Activated T-cell treated with anti-CD3 and anti-CD28 coated beads, Interleukin-2, amount 50 U/mL, for 48 hours (primary cell): ENCODE data around the gene CEP164.

Experiments used
- DNase-seq, 2 experiments: peaks; one replicate each; pipeline ENCODE4 v3.0.0-alpha.2; 2020

The CEP164 gene

DNA sequence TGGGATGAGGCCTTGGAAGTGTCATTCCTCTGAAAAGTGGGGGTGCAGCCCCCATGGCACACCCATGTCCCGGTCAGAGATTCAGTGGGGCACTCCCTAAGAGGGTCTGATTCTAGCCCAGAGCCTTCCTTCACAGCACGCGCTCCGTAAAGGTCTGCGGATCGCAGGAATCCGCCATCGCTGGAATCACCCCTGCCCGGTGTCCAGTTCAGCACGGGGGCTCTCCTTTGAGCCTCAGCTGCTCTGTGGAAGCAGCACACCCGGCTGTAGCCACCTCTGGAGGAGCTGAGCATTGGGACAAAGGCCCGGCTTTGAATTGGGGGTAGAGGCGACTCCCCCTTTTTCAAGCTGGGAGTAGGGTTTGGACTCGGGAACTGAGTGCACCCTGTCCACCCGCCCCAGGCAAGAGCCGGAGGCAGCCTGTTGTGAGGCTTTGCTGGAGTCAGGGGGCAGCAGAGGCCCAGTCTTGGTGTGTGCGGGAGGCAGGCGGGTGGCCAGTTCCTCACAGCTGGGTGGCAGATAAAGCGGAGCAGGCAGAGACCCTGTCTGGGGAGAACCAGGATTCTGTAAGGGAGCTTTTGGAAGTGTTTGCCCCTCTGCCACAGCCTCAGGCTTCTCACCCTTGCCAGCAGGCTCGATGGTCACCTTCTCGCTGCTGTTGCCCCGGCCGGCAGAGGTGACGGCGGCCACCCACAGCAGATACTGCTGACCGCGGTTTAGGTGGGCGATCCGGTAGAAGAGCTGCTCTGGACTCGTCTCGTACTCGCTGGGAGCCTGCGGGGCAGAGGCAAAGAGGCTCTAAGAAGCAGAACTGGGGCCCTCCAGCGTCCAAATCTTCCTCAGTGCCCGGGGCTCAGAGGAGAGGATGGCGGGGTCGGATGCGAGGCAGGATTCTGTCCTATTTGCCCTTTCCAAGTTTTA lies 115.9 kb downstream of the CEP164 start:
- peak; percentile 32 to 34 for DNase-seq

DNA sequence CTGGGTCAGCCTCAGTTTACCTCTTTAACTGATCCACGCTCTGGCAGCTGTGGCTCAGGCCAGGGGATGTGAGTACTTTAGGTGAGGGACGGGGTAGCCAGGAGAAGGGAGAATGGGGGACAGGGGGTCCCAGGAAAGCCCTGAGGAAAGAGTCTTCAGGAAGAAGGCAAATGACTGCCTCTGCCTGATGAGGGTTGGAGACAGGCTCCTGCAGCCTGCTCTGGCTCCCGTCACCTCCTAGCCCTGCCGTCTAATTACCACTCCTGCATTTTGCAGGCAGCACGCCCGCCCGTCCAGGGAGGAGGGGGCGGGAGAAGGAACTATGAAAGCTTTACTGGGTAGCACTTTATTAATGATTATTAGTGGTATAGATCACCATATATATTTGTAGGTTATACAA lies 116.6 kb downstream of the CEP164 start:
- DNase-seq: no peak

DNA sequence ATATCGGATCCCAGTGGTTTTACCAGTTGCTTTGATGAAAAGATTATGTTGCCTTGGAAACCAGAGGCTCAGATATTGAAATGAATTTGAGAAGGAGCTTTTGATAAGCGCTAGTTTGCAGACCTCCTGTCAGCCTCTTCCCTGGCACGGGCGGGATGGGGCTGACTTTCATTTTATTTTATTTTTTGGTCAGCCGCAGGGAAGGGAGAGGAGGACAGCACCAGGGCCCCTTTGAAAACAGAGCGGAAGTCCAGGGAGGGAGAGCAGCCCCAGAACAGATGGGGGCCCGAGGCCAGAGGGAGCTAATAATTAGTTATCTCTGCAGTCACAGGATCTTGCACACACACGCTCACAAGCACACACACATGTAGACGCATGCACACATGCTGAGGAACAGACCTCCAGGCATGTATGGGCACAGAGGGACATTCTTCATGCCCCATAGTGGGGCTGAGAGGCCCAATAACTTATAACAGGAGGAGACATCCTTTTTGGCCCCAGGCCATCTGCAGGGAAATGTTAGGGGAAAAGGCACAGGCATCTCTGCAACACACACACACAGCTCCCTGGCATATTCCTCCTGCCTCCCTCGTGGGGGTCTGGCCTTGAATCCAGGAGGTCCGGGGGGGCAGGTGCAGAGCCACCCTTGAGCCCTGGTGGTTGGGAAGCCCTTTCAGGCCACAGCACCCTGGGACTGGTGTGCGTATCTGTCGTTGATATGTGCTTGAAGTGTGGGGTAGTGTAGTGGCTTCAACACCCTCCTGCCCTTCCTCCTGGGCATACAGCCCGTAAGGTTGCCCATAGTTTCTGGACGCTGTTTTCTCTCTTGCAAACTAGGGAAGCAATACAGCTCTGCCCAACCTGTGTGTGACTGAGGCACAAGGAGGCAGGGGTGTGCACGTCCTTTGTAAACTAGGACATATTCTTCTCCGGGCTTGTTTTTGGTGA lies 117.3 kb downstream of the CEP164 start:
- DNase-seq: no peak

DNA sequence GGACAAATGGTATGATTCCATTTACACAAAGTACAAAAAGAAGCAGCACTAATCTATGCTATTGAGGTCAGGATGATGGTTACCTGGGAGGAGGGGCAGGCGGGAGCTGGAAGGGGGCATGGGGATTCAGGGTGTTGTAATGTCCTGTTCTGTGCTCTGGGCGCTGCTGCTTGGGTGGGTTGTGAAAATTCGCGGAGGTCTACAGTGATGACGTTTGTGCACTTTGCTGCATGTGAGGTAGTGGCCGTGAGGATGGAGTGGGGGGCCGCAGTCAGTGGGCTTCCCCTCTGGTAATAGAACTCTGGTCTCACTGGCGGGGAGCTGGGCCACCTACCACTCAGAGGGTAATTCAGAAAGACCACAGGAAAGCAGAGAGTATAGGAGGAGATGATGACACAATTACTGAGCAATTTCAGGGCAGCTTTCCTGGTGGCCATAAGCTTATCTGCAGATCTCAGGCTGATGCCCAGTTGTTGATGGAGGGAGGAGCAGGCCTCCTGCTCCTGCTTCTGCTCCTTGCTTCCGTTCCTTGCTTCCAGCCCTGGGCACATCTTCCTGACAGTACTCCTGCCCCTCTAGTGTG lies 121.5 kb downstream of the CEP164 start:
- DNase-seq: no peak

DNA sequence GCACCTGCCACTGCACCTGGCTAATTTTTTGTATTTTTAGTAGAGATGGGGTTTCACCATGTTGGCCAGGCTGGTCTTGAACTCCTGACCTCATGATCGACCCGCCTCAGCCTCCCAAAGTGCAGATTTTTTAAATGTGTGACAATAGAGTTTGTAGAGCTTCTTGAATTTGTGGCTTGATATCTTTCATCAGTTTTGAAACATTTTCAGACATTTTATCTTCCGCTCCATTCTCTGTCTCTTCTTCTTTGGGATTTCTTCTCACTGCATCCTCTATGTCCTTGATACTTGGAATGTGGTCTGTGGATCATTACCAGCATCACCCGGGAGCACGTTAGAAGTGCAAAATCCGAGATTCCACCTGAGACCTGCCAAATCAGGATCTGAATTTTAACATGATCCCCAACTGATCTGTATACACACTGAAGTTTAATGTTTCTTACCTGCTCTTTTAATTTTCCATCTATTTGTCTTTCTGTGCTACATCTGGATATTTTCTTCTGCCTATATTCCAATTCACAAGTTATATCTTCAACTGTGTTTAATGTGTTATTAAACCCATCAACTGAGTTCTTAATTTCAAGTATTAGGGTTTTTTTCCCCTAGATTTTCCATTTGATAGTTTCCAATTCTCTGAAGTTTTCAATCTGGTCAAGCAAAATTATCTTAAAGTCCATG lies 126.4 kb downstream of the CEP164 start:
- no peak for DNase-seq

DNA sequence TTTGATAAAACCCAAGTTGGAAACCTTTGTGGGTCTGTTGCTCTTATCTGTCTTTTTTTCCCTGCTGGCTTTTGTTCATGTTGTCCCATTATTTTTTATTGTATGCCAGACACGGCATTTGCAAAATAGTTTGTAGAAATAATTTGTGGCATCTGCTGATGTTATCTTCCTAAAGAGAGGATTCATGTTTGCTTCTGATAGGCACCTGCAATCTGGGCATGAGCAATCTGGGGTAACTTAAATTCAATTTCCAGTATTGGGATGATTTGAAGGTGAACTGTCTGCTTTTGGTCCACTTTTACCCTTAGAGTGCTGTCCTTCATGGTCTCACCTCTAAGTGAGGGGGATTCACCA lies 126.9 kb downstream of the CEP164 start:
- no peak for DNase-seq

DNA sequence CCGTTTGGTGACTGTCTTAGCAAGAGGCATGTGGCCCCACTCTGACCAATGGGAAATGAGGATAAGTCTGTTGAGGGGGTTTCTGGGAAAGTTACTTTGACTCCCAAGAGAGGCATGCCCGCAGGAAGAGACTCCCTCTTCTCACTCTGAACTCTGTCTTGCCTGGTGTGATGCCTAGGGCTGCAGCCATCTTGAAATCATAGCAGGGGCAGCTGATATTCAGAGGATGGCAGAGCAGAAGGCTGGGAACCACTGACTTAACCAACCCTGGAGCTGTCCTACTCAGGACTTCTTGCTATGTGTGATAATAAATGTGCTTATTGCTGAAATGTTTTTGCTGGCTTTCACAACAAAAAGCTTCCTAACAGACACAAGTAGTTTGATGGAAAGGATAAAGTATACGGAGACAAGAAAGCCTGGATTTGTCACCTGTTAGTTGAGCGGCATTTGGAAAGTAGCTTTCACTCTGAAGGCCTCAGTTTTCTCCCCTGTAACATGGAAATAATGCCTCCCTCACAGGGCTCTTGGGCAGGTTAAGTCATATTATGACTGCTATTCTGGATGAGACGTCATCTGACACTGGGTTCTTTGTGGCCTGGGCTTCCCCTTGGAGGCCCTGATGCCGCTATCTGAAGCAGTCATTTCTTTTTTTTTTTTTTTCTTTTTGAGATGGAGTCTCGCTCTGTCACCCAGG lies 128.5 kb downstream of the CEP164 start:
- peak in 1 of 2 experiments; percentile 38 for DNase-seq

DNA sequence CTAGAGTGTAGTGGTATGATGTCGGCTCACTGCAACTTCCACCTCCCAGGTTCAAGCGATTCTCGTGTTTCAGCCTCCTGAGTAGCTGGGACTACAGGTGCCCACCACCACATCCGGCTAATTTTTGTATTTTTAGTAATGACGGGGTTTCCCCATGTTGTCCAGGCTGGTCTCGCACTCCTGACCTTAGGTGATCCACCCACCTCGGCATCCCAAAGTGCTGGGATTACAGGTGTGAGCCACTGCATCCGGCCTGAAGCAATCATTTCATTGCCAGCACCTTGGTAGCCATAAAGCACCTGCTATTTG lies 129.0 kb downstream of the CEP164 start:
- peak in 1 of 2 experiments; percentile 45 for DNase-seq

DNA sequence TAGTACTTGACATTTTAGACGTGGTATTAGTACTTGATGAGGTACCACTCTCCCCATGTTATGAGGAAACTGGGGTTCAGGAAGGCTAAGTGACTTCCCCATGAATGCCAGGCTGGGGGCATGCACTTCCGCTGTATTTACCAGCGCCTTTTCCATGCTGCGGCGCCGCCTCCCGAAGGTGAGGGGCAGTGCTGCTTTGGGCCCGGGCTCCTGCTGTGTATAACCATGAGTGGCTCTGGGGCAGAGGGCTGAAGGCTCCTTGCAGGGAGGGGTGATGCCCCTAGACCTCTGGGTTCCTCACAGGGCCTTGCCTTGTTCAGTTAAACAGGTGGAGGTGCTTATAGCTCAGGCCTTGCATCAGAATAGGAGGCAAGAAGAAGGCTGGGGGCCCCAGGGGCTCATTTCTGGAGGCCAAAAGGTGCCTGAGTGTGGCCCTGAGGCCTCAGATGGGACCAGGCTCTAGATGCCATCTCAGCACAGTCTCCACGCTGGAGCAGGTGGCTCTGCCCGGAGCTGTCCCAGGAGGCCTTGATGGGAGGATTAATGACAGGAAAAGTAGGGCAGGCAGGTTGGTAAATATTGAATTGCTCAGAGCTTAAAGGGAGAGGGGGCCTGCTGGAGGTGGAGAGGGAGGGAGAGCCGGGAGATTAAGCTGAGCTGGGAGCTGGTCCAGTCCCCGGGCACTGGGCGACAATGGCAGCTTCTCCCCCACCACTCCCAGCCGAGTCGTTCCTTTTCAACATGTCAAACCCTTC lies 129.6 kb downstream of the CEP164 start:
- DNase-seq: no peak

DNA sequence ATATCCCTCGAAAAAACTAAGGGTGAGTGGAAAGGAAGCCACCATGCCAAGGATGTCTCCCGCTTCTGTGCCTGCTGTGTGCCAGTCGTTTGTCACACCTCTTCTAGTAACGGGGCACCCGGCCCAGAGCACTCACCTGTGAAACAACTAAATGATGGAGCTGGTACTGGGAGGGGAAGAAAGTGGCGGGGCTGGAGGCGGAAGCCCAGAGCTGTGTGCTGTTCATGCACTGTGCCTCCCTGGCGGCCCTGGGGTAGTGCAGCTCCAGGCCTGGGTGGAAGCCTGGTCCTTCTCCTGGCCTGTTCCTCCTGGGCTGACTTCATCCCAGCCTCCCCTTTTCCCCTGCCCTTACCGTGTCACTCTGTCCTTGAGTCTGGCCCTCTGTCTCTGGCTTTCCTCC lies 130.2 kb downstream of the CEP164 start:
- DNase-seq: no peak

DNA sequence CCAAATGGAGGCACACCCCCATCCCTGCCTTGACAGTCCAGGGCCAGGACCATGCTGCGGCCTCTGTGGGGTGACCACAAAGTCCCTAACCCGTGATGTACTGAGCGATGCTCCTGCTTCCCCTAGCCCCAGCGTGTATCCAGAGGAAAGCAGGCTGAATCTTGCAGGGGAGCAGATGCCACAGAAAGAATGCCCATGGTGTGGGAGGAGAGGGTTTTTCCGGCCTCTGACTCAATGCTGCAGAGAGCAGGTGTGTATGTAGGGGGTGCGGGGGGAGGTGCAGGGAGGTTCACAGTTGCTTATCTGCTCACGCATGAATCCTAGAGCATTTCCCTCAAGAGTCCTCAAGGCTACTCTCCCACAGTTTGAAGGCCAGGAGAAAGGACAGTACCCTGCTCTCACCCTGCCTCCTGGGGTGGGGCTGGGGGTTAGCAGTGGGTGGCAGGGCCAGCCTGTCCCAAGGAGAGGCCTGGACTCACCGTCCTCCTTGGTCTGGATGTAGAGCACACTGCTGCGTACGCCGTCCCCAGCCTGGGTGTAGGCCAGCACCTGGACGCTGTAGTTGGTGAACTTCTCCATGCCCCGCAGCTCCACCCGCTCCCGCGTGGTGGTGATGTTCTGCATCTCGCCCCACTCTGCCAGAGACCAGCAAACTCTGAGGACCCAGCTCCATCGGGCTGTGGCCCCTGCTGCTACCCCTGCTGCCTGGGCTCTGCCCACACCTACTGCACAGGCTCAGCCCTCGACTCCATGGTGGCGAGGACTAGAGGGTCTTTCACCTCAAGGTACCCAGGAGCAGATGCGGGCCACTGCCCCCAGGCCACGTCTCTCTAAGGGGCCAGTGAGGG lies 130.8 kb downstream of the CEP164 start:
- DNase-seq: peak; percentile 45 to 57

DNA sequence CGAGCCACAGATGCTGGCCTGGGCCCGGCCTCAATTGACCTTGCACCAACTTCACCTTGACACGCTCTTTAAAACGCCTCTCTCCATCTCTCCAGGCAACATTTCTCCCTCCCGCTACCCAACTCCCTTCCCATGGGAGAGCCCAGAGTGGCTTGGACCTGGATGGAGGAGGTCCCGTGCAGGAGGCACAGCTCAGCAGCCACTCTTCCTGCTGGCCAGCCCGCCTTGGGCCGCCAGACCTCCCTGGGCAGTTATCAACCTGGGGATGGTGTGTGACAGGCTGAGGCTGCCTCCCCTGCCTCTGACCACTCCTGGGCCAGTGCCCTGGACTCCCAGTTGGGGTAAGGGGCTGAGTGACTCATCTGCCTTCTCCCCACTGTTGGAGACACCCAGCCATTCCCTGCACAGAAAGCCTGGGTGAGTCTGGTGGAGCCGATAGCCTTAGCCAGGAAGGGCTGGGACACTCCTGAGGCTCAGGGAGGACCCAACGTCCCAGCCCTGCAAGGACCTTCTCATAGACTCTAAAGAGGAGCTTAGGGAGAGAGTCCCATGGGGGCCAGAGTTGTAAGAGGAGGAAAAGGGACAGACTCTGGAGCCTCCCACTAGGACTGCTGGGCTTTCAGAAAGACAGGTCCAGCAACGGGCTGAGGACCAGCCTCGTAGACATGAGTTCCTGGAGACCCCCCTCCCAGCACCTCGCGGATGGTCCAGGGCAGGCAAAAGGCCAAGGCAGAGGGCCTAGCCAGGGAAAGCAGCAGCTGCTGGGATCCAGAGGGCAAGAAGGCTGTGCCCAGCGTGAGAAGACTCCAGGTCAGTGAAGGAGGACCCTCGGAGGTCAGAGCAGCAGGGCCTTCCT lies 131.7 kb downstream of the CEP164 start:
- DNase-seq: no peak

DNA sequence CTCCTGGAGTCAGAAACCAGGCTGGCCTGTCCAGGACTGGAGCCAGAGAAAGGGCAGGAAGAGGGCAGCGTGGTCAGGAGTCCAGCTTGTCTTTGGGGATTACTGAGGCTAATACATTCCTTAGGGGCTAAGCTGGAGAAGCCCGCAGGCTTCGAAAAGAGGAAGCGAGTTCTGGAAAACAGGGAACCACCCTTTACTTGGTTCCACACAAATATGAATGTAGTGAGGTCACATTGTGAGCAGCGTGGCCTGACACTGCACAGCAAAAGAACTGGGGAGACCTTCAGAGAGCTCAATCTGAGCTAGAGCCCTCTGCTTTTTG lies 132.3 kb downstream of the CEP164 start:
- no peak for DNase-seq

DNA sequence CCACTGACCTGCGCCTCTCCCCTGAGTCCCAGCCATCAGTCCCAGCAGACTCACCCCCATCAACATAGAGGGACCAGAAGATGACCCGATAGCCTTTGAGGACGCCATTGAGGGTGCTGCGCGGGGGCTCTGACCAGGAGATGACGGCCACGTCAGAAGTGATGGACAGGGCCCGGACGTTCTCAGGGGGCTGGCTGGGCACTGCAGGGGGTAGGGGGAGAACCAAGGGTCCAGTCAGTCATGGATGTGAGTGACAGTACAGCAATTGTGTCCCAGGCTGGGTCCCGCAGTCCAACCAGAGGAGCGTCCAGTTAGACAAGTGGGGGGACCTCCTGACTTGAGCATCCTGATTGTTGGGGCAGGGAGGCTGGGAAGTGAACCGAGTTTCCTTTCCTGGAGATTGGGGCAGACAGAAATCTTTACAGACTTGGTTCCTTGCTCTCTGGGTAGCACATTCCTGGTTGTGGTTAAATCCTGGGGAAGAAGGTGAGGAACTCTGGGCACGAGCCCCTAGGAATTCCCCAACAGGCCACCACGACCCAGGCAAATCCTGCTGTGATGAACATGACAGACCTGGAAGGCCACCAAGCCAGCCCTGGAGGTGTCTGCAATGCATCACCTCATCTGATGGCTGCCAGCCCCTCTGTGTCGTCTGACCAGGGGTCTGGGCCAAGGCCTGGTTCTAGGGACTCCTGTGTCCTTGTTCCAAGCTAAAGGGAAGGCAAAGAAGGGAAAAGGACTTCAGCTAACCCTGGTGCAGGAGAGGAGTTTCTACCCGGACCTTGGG lies 133.9 kb downstream of the CEP164 start:
- DNase-seq: no peak

DNA sequence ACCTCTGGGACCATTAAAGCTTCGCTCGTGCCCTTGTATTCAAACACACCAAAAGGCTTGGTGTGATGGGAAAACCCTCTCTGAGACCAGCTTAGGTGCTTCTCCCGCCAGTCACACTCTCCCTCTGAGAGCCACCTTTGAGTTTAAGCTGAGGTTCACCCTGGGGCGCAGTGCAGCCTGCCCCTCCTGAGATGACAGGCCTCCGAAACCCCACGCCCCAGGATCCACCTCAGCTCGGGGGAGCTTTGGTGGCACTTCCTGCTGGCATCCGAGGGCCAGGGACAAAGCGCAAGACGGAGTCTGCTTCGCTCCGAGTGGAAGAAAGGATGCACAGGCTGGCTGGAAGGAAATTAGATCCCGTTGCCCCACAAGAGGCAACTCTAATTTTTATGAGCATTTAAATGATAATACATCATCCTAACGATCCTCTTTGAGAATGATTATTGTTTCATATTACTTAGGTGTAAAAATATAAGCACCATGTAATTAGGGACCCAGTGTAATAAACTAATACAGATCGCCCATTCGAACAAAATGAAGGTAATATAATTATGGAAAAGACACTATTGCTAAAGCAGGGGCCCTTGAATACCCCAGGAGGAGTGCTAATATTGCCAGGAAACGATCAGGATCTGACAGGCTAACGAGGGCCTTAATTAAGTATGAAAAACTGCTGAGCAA lies 134.7 kb downstream of the CEP164 start:
- no peak for DNase-seq

DNA sequence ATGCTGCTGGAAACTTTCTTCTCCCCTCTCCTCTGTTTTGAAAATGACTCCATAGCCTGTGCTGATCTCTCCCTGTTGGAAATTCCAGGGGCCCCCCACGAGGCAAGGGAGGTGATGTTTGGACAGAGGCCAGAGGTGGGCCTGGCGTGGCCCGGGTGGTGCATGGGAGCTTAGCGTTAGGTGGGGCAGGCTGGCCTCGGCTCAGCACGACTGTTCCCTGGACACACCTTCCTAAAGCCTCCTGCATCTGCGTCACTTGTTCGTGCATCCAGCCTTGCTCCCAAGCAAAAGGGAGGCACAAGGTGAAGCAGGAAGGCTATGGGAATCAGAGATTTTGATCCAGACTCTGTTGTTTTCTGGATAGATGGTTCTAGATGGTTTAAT lies 135.2 kb downstream of the CEP164 start:
- no peak for DNase-seq
